HepG2 (cell line): Measurements from ENCODE around the gene MGLL. TPM values are rescaled to one million over a fixed set of nuclear protein-coding genes. Genes with fewer than 3 reads are reported as not detected.

Experiments
- ATAC-seq: fragments of 200-7000 bp; cut with Tn5 transposase; 3 replicates; pipeline ENCODE4 v1.9.1; 2020; ENCODE audit warnings: mild to moderate bottlenecking, moderate library complexity
- BruUV-seq: library from RNA; stranded (reverse); fragments of 400-500 nt; replicated peaks from 2 replicates; lab custom pipeline; 2021; lab: Mats Ljungman, UMichigan
- CTCF ChIA-PET: fragments of 300-600 bp; formaldehyde crosslinking; extraction: SDS; loops from one replicate; lab custom pipeline; 2021; ENCODE audit warnings: low total read pairs, inconsistent platforms, low intra/inter-chr PET ratio; lab: Yijun Ruan, JAX
- POLR2A ChIA-PET: fragments of 350-600 bp; sonication (Branson Sonifier 250); formaldehyde crosslinking; loops from one replicate; lab custom pipeline; 2020; ENCODE audit warnings: antibody characterized with exemption, inconsistent platforms; lab: Yijun Ruan, JAX
- DNase-seq: peaks from one replicate; pipeline ENCODE4 v3.0.0-alpha.2; 2015; ENCODE audit warnings: low spot score
- FAIRE-seq: peaks from 3 replicates; lab custom pipeline; 2011; peaks lifted over from hg19 to GRCh38; lab: Jason Lieb, UNC
- H2AFZ ChIP-seq: one replicate; pipeline ENCODE4 v1.6.1; 2011; ENCODE audit warnings: low read length, inconsistent platforms
- H3K27ac ChIP-seq: fragments of 300-600 bp; 3 replicates; pipeline ENCODE4 v1.8.0; 2011; ENCODE audit warnings: mixed run types, mild to moderate bottlenecking, mixed read lengths, low read length, inconsistent platforms; ENCODE audit not compliant: insufficient read depth; ENCODE audit errors: extremely low read length
- H3K27me3 ChIP-seq, 2 experiments: fragments of 200-600 bp in 1 of 2; 2 replicates in 1 of 2; 3 replicates in 1 of 2; pipeline versions ENCODE4 v1.6.0 to v1.8.0; 2011; ENCODE audit warnings: low read length in 2 of 2, mild to moderate bottlenecking in 2 of 2, moderate library complexity in 2 of 2, inconsistent platforms in 1 of 2; ENCODE audit not compliant: insufficient read depth in 2 of 2, control insufficient read depth in 1 of 2
- H3K36me3 ChIP-seq, 2 experiments: fragments of 200-600 bp in 1 of 2; replicated peaks in 1 of 2; 2 replicates in 1 of 2; 3 replicates in 1 of 2; pipeline versions ENCODE4 v1.5.1 to v1.8.0; 2011; ENCODE audit warnings: low read length in 2 of 2, inconsistent platforms in 1 of 2; ENCODE audit not compliant: insufficient read depth in 2 of 2, control insufficient read depth in 1 of 2
- H3K4me1 ChIP-seq: 2 replicates; pipeline ENCODE4 v1.5.1; 2012; ENCODE audit warnings: low read length, inconsistent platforms; ENCODE audit not compliant: insufficient read depth
- H3K4me2 ChIP-seq: 2 replicates; pipeline ENCODE4 v1.6.0; 2011; ENCODE audit warnings: low read depth, low read length, inconsistent platforms
- H3K4me3 ChIP-seq, 3 experiments: fragments of 200-600 bp in 1 of 3; sonication (generic), shearing (Covaris generic) in 1 of 3; replicated peaks in 1 of 3; 2 replicates each; pipeline ENCODE4 v1.5.1; 2011 to 2016; ENCODE audit warnings: low read length in 3 of 3, inconsistent platforms in 2 of 3, low read depth in 2 of 3, mild to moderate bottlenecking in 2 of 3, control low read depth in 1 of 3, mixed read lengths in 1 of 3; ENCODE audit not compliant: insufficient read depth in 1 of 3
- H3K79me2 ChIP-seq: one replicate; pipeline ENCODE4 v1.6.1; 2011; ENCODE audit warnings: low read length, inconsistent platforms; ENCODE audit not compliant: insufficient read depth
- H3K9ac ChIP-seq: 2 replicates; pipeline ENCODE4 v1.6.0; 2011; ENCODE audit warnings: mild to moderate bottlenecking, low read depth, low read length, inconsistent platforms; ENCODE audit not compliant: insufficient read depth
- H3K9me3 ChIP-seq: 2 replicates; pipeline ENCODE4 v1.5.1; 2012; ENCODE audit warnings: mild to moderate bottlenecking, low read length
- H4K20me1 ChIP-seq: 2 replicates; pipeline ENCODE4 v1.6.0; 2011; ENCODE audit warnings: inconsistent platforms, mild to moderate bottlenecking, low read length, moderate library complexity; ENCODE audit not compliant: insufficient read depth
- ATF1 ChIP-seq: IDR thresholded peaks from 2 replicates; pipeline ENCODE4 v1.6.1; 2016; ENCODE audit warnings: mild to moderate bottlenecking, control low read depth
- E2F2 ChIP-seq: sonication (generic); formaldehyde crosslinking; IDR thresholded peaks from 2 replicates; pipeline ENCODE4 v1.4.0; 2020; ENCODE audit warnings: missing genetic modification reagents, borderline replicate concordance
- EHMT2 ChIP-seq: fragments of 200-600 bp; sonication (generic); IDR thresholded peaks from 2 replicates; pipeline ENCODE4 v1.7.0; 2017; ENCODE audit warnings: antibody characterized with exemption, low read depth, low read length, borderline replicate concordance
- ELF1 ChIP-seq: sonication (generic); formaldehyde crosslinking; IDR thresholded peaks from 2 replicates; pipeline ENCODE4 v1.4.0; 2020; ENCODE audit warnings: missing genetic modification reagents
- JARID2 ChIP-seq: sonication (generic); formaldehyde crosslinking; IDR thresholded peaks from 2 replicates; pipeline ENCODE4 v1.8.1; 2023; ENCODE audit warnings: missing genetic modification reagents, inconsistent platforms; ENCODE audit not compliant: insufficient replicate concordance
- KAT8 ChIP-seq: IDR thresholded peaks from 2 replicates; pipeline ENCODE4 v1.6.1; 2016; ENCODE audit warnings: missing genetic modification reagents, missing compliant biosample characterization
- NCOA1 ChIP-seq: sonication (generic); formaldehyde crosslinking; IDR thresholded peaks from 2 replicates; pipeline ENCODE4 v1.9.0; 2021; ENCODE audit warnings: missing genetic modification reagents
- PAWR ChIP-seq: sonication (generic); formaldehyde crosslinking; IDR thresholded peaks from 2 replicates; pipeline ENCODE4 v1.4.0; 2020; ENCODE audit warnings: missing genetic modification reagents, mild to moderate bottlenecking, borderline replicate concordance
- PHF5A ChIP-seq: IDR thresholded peaks from one replicate; pipeline ENCODE4 v1.6.1; 2018; ENCODE audit warnings: low read depth, missing genetic modification reagents; ENCODE audit not compliant: unreplicated experiment
- PTBP1 ChIP-seq: fragments of 200-400 bp; formaldehyde crosslinking; IDR thresholded peaks from 2 replicates; pipeline ENCODE4 v1.6.1; 2018; ENCODE audit warnings: low read length, low read depth; ENCODE audit not compliant: poor library complexity, severe bottlenecking
- TAF1 ChIP-seq: sonication (generic); formaldehyde crosslinking; IDR thresholded peaks from 2 replicates; pipeline ENCODE4 v1.4.0; 2020; ENCODE audit warnings: missing genetic modification reagents
- ZBTB44 ChIP-seq: sonication (generic); formaldehyde crosslinking; IDR thresholded peaks from 2 replicates; pipeline ENCODE4 v1.4.0; 2020; ENCODE audit warnings: missing genetic modification reagents
- ZNF251 ChIP-seq: sonication (generic); formaldehyde crosslinking; IDR thresholded peaks from 2 replicates; pipeline ENCODE4 v1.9.0; 2021; ENCODE audit warnings: mild to moderate bottlenecking, missing genetic modification reagents
- ZNF768 ChIP-seq: sonication (generic); formaldehyde crosslinking; IDR thresholded peaks from 2 replicates; pipeline ENCODE4 v1.4.0; 2020; ENCODE audit warnings: missing genetic modification reagents
- WGBS: methylation state at CpG from one replicate; pipeline ENCODE4 v1.1.6; 2017; ENCODE audit warnings: low lambda C conversion rate; 5-methylcytosine and 5-hydroxymethylcytosine counted together
- in situ Hi-C: cut with HindIII; loops from 2 replicates; pipeline ENCODE4 v1.10.0; 2017; ENCODE audit warnings: low pct_unique_long_range_greater_than_20kb; ENCODE audit not compliant: extremely low pct_ligation_motif_present
- intact Hi-C: fragments of 100-400 bp; cut with micrococcal nuclease; formaldehyde crosslinking; loops from one replicate; pipeline ENCODE4 v1.10.0; 2022; ENCODE audit not compliant: unreplicated experiment
- polyA plus RNA-seq, 8 experiments: library from polyadenylated mRNA; depleted of rRNA in 3 of 8; stranded (reverse) in 7 of 8; unstranded in 1 of 8; fragments of >200 nt; fragmentation: Illumina TruSeq in 4 of 8; extraction: Trizol in 4 of 8; gene quantifications; 2 replicates each; pipeline versions ENCODE4 v1.2.1 to v1.2.3, GENCODE V29; 2011 to 2016; ENCODE audit warnings: low read depth in 4 of 8, missing spikeins in 1 of 8, mixed read lengths in 1 of 8; ENCODE audit not compliant: insufficient read depth in 1 of 8
- total RNA-seq, 5 experiments: library from RNA; depleted of rRNA; stranded (reverse); fragments of >200 nt; fragmentation: Illumina TruSeq; extraction: Trizol; gene quantifications; 2 replicates each; pipeline ENCODE4 v1.2.3, GENCODE V29; 2016; ENCODE audit warnings: low read depth in 1 of 5

Gene MGLL
- total and polyA plus RNA-seq, 2 of the 13 experiments (the other 11 are each of a cell fraction or from before 2014, with no cell fraction given), result not detected

- H3K4me3 ChIP-seq, result no peak overlapping the region
- WGBS, result 31% methylated on average over 6 of the region's 6 CpGs
- H3K9ac ChIP-seq, result no peak overlapping the region
- ChIA-PET CTCF (no interaction called here), POLR2A (no interaction called here)
- no peaks in the 10 kb centered on the region for H3K36me3 ChIP-seq
- H3K4me2 ChIP-seq, result no peak overlapping the region
- H3K9me3 ChIP-seq, result no peaks in the 10 kb centered on the region
- intact Hi-C loops, result no loop called here
- no peaks in the 10 kb centered on the region for H3K79me2 ChIP-seq
- FAIRE-seq (no peak), DNase-seq (no peak), ATAC-seq (no peak)
- no peak overlapping the region for H3K27ac ChIP-seq
- TF ChIP-seq PTBP1, result no peak
- no peak for TF ChIP-seq ZNF251 (CRISPR knock-in tag)
- TF ChIP-seq KAT8, result no peak
- no peak for TF ChIP-seq EHMT2
- no peak for TF ChIP-seq JARID2 (CRISPR knock-in tag)
- no peak for TF ChIP-seq ELF1 (CRISPR knock-in tag)
- BruUV-seq, result no TSS peak
- no peak overlapping the region for H2AFZ ChIP-seq
- H4K20me1 ChIP-seq, result no peaks in the 10 kb centered on the region
- H3K4me1 ChIP-seq, result no peaks in the 10 kb centered on the region
- in situ Hi-C loops, result no loop called here
- H3K27me3 ChIP-seq, result no peaks in the 10 kb centered on the region
These were observed 47.7 kb downstream of the MGLL start for GRCh38 chr3:127774647-127775046.

- Histone ChIP-seq H4K20me1 (no peaks in the 10 kb centered on the region), H3K4me1 (no peaks in the 10 kb centered on the region), H3K27ac (no peak overlapping the region), H2AFZ (no peak overlapping the region), H3K79me2 (no peaks in the 10 kb centered on the region), H3K27me3 (no peaks in the 10 kb centered on the region), H3K36me3 (no peaks in the 10 kb centered on the region), H3K9me3 (no peaks in the 10 kb centered on the region), H3K4me2 (no peak overlapping the region), H3K9ac (no peak overlapping the region), H3K4me3 (no peak overlapping the region)
- intact Hi-C loops (no loop called here), in situ Hi-C loops (no loop called here)
- ChIA-PET POLR2A (no interaction called here), CTCF (no interaction called here)
- ATAC-seq, result no peak
- no peak for FAIRE-seq
- 17% methylated on average over 7 of the region's 8 CpGs for WGBS
- no TSS peak for BruUV-seq
- DNase-seq, result no peak
- TF ChIP-seq ZBTB44, result no peak
- TF ChIP-seq ATF1, result no peak
- TF ChIP-seq PAWR (CRISPR knock-in tag), result no peak
- no peak for TF ChIP-seq PHF5A
- TF ChIP-seq E2F2 (CRISPR knock-in tag), result no peak
- no peak for TF ChIP-seq TAF1 (CRISPR knock-in tag)
- no peak for TF ChIP-seq NCOA1
- peak; percentile 61; the same call in 1 of the 2 replicates for TF ChIP-seq ZNF768 (CRISPR knock-in tag)
These were observed 48.4 kb downstream of the MGLL start for GRCh38 chr3:127773752-127774395.
